GM18870 (cell line): ENCODE results near the gene TIAM2.
"Not testable (repeated sequence)": the region's sequence is repeated elsewhere in the genome, so short reads cannot be mapped to it uniquely, and the experiment has no call there.

Source experiments
- ATAC-seq: cut with Tn5 transposase; IDR thresholded peaks from one replicate; pipeline ENCODE4 v1.9.1; 2021; ENCODE audit warnings: moderate library complexity; ENCODE audit not compliant: unreplicated experiment

The TIAM2 gene

DNA sequence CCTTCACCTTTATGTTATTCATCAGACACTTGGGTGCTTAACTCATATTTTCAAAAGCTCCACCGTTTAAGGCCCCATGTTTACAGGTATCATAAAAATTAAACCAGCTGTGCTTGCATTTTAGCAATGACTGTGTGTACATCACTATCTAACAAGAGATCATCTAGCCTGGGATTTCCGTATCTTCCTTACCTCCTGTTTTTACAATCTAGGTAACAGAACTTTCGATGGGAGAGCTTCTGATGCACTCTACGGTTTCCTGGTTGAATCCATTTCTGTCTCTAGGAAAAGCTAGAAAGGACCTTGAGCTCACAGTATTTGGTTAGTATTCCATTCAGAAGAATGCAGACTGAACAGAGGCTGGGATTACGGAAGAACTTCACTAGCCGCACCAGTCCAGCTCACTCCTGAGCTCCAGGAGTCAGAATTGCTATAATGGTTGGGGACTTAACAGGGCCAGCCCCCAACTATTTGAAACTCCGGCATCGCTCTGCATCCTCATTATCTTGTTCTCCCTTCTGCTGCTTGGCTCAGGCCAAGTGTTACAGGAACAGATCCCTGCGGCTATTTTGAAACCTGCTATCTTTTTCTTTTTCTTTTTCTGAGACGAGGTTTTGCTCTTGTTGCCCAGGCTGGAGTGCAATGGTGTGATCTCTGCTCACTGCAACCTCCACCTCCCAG is 255.7 kb downstream of the TIAM2 start:
- no peak for ATAC-seq

DNA sequence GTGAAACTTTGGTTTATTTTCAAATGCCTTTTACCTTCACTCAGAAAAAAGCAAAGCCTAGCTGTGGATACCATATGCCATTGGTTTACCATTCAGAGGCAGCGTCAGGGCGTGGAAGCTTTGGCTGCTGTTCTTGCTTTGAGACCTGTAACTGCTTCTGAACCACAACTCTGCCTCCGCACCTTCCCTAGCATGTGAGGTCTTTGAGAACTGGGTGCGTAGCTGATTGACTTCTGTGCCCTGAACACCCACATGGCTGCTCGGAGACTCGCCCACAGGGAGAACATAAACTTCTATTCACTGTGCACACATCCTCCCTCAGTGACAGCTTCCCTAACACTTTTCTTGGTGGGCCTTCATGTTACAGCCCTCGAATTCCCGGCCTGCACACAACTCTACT is 257.5 kb downstream of the TIAM2 start:
- ATAC-seq: no peak

- no peak for ATAC-seq
These were observed 258.2 kb downstream of the TIAM2 start for GRCh38 chr6:155253337-155253736.

DNA sequence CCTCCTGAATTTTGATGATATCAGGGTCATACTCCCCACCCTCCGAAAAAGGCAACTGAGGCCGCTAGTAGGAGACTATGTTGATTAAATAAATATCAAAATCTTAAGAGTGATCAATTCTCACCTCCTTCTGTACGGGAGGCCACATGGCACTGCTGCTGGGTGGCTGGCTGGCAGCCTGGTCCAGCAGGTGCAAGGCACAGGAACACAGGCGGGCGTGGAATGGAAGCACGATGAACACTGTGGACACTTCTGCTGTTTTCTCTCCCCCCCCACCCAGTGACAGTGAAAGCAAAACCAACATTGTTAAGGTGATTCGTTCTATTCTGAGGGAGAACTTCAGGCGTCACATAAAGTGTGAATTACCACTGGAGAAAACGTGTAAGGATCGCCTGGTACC is 259.0 kb downstream of the TIAM2 start:
- no peak for ATAC-seq

GRCh38 chr6:155256122-155256795 is 261.1 kb downstream of the TIAM2 start:
- ATAC-seq: no peak

GRCh38 chr6:155257796-155258195 is 262.7 kb downstream of the TIAM2 start:
- no peak for ATAC-seq

- no peak for ATAC-seq
These were observed 264.1 kb downstream of the TIAM2 start for GRCh38 chr6:155259204-155259603.

DNA sequence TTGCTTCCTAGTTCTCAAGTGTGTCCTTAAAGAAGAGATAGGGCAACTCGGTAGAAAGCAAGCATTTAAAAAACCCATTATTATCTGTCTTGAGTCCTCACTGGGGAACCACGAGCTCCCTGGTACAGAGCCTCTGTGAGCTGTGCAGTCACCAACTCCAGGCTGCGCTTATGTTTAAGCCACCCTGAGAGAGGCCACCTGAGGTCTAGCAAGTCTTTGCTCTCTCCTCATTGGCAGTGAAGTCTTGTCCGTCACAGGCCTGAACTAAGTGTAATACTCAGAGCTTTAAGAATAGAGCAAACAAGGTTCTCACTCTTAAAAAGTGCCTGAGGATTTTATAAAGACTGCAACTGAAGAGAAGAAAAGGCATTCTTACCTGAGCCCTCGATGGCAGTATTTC is 264.8 kb downstream of the TIAM2 start:
- no peak for ATAC-seq

GRCh38 chr6:155260686-155261085 is 265.6 kb downstream of the TIAM2 start:
- ATAC-seq: peak; percentile 42

- no peak for ATAC-seq
These were observed 266.2 kb downstream of the TIAM2 start for GRCh38 chr6:155261111-155261900.

DNA sequence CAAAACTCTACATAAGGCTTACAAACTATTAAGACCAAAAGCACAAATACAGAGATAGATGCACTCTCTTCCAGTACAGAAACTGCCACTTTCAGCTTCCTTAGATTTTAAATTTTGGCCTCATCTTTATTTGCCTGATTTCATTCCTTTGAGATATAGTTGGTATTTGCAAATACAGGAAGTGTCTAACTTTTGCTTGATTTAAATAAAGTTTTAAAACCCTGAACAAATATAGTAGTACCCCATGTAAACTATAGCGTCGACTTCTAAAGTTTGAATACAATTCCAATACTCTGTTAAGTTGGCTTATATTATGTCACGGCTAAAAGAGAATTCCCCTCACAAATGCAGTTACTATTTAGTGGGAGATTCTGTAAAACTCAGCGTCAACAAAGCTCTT is 267.5 kb downstream of the TIAM2 start:
- ATAC-seq: no peak

DNA sequence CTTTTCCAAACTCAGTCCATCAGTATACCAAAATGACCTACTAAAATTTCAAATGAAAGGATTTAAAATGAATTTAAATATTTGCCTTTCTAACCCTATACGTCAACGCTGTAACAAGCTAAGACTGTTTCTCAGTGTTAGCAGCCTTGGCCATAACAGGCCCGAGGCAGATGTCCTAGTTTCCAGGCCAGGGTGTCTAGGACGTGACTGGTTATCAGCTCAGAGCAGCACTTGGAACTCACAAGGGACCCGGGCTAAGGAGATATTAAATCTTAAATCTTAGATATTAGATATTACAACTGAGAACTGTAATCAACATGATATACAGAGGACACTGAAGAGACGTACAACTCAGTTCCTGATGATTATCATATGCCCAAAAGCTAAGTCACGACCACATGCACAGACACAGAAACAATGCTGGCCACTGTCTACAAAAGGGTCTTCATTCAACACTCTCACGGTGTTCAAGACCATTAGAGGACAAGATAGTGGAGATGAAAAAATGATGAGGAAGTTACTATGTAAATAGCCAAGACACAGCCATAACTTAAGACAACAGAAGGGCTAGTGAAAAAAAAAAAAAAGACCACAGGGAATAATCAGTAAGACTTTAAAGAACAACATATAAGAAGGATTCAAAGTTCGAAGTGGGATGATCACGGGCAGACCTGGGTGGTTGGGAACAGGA is 268.4 kb downstream of the TIAM2 start, which contains the start of gene CLDN20:
Gene CLDN20 (plus strand): TSS at position 641 of the 691 bp plus-strand sequence. CDS start 11,707 bp downstream, outside the sequence.
- no peak for ATAC-seq

- no peak for ATAC-seq
These were observed 269.7 kb downstream of the TIAM2 start for GRCh38 chr6:155264693-155265320.

DNA sequence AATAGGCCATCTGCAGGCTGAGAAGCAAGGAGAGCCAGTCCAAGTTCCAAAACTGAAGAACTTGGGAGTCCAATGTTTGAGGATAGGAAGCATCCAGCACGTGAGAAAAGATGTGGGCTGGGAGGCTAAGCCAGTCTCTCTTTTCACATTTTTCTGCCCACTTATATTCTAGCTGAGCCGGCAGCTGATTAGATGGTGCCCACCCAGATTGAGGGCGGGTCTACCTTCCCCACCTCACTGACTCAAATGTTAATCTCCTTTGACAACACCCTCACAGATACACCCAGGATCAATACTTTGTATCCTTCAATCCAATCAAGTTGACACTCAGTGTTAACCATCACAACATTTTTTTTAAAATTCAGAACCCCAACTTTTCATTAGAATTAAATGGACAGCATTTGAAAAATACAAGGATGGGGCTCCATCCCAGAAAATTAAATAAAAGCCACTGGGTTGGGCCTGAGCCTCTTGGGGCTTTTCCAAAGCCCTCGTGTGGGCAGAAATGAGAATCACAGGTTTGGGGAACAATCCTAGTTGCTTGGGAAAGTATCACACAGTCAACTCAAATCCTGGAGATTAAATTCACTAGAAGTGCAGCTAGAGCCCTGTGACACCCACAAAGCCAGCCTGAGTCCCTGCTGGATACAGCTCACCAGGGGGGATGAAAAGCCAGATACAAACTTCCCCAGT is 270.9 kb downstream of the TIAM2 start:
- ATAC-seq: no peak

DNA sequence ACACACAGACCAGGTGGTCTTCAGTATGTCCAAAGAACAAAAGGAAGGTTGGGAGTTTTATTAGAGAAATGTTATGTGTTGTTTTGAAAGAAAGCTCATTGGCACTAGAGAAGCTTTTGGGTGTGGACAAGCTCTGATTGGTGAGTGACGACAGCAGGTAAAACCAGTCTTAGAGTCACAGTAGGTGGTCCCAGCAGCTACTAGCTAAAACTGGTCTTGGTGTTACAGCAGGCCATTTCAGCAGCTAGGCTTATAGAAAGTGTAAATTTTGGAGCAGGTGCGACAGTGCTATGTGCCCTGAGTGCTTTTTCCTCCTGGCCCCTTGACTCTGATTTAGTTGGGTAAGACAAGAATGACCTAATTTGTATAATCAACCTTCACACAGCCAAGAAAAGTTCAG is 272.3 kb downstream of the TIAM2 start:
- no peak for ATAC-seq

DNA sequence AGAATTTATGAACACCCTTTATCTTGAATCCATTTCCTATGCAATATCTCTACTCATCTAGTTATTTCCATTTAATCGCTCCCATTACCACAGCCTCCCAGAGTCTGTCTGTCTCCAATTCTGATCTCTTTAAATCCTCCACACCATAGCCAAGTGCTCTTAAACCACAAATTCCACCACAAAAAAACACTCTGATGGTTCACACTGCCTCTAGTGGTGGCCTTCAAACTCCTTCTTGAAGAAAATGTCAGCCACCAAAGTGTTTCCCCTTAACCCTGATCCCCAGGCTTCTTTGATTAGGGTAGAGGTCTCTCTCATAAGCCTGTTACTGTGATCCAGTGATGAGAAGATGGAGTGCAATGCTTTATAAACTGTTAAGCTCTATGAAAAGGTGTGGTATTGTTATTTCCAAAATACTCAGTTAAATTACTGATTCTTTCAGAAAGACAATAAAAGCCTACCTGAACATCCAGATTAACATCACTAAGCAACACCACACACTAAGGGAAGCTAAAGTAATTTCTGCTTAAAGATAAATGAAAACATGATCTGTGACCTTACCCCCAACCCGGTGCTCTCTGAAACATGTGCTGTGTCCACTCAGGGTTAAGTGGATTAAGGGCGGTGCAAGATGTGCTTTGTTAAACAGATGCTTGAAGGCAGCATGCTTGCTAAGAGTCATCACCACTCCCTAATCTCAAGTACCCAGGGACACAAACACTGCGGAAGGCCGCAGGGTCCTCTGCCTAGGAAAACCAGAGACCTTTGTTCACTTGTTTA is 273.2 kb downstream of the TIAM2 start:
- ATAC-seq: not testable (repeated sequence)

DNA sequence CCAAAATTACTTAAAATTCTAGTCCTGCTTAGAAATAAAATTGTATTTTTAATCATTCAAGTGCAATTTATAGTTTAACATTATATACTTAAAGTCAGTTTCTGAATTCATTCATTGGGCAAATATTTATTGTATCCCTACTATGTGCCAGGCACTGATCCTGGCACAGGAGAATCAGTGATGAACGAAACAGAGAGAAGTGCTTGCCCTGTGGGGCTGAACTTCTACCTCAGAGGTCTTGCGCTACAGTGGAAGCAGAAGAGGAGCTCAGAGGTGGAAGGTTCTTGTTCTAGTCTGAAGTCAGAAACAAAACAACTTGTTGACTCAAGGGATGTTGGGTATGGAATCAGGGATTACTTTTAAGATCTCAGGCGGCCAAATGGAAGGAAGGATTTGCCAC is 274.6 kb downstream of the TIAM2 start:
- no peak for ATAC-seq

GRCh38 chr6:155270561-155271091 is 275.5 kb downstream of the TIAM2 start:
- ATAC-seq: no peak

GRCh38 chr6:155271145-155271544 is 276.0 kb downstream of the TIAM2 start:
- no peak for ATAC-seq
